Activated CD4-positive, alpha-beta T cell treated with anti-CD3 and anti-CD28 coated beads, Interleukin-2, amount 10 ng/mL, durations not matched to agents 7 days and 5 days (primary cell): ENCODE results near the gene MAEL. TPM values are rescaled to one million over a fixed set of nuclear protein-coding genes. Genes with fewer than 3 reads are reported as not detected.
"Not testable (repeated sequence)": the region's sequence is repeated elsewhere in the genome, so short reads cannot be mapped to it uniquely, and the experiment has no call there.

Experiments used
- CTCF ChIA-PET: fragments of 350-600 bp; sonication (Branson Sonifier 250); formaldehyde crosslinking; loops from one replicate; lab custom pipeline; 2021; ENCODE audit warnings: antibody characterized with exemption; lab: Charles Lee
- POLR2A ChIA-PET: fragments of 350-600 bp; sonication (Branson Sonifier 250); formaldehyde crosslinking; loops from one replicate; lab custom pipeline; 2021; ENCODE audit warnings: antibody characterized with exemption; lab: Charles Lee
- DNase-seq: peaks from one replicate; pipeline ENCODE4 v3.0.0-alpha.2; 2020
- H3K27ac Mint-ChIP-seq: one replicate; pipeline ENCODE4 v1.8.0; 2021; ENCODE audit warnings: mild to moderate bottlenecking, moderate library complexity, mixed read lengths
- H3K27me3 Mint-ChIP-seq: one replicate; pipeline ENCODE4 v1.8.0; 2021; ENCODE audit warnings: mixed read lengths
- H3K36me3 Mint-ChIP-seq: one replicate; pipeline ENCODE4 v1.8.0; 2021; ENCODE audit warnings: low read depth, mixed read lengths
- H3K4me1 Mint-ChIP-seq: one replicate; pipeline ENCODE4 v1.8.0; 2021; ENCODE audit warnings: mixed read lengths
- H3K4me3 Mint-ChIP-seq: one replicate; pipeline ENCODE4 v1.8.0; 2021; ENCODE audit warnings: mild to moderate bottlenecking, moderate library complexity, mixed read lengths
- H3K9me3 Mint-ChIP-seq: one replicate; pipeline ENCODE4 v1.8.0; 2021; ENCODE audit warnings: mixed read lengths
- total RNA-seq, 2 experiments: library from RNA; stranded (reverse); gene quantifications; one replicate each; pipeline ENCODE4 v1.2.3, GENCODE V29; 2021

Gene MAEL
- total RNA-seq, 2 experiments from 2014 or later = 0.19 TPM; not detected in 1

GRCh38 chr1:166999075-166999474 lies 10.0 kb downstream of the MAEL start:
- peak overlapping the region; percentile 33 for H3K27ac Mint-ChIP-seq
- peaks cover 15% of the 10 kb centered on the region for H3K9me3 Mint-ChIP-seq
- DNase-seq = no peak
- no peak overlapping the region for H3K4me3 Mint-ChIP-seq
- H3K36me3 Mint-ChIP-seq = peaks cover 3% of the 10 kb centered on the region
- H3K4me1 Mint-ChIP-seq = peaks cover 16% of the 10 kb centered on the region
- CTCF ChIA-PET = interaction anchor here (0.9 to 1.2 kb wide), 5 partner anchors 32 to 60 kb away, joined by 3 to 4 read pairs (median 3); no protein-coding TSS in a partner anchor
- POLR2A ChIA-PET = no interaction called here
- H3K27me3 Mint-ChIP-seq = peaks cover 7% of the 10 kb centered on the region

GRCh38 chr1:166999500-167000055 lies 10.5 kb downstream of the MAEL start:
- Mint-ChIP-seq H3K4me3 (no peak overlapping the region), H3K9me3 (peaks cover 15% of the 10 kb centered on the region), H3K36me3 (peaks cover 3% of the 10 kb centered on the region), H3K4me1 (peaks cover 16% of the 10 kb centered on the region), H3K27ac (peak overlapping the region; percentile 33), H3K27me3 (peaks cover 8% of the 10 kb centered on the region)
- POLR2A ChIA-PET = no interaction called here
- CTCF ChIA-PET = interaction anchor here (0.7 to 1.2 kb wide), 7 partner anchors 33 to 255 kb away, joined by 3 to 4 read pairs (median 3); no protein-coding TSS in a partner anchor
- DNase-seq = no peak

GRCh38 chr1:167000546-167000945 lies 11.5 kb downstream of the MAEL start:
- Mint-ChIP-seq H3K36me3 (peaks cover 3% of the 10 kb centered on the region), H3K4me3 (no peak overlapping the region), H3K4me1 (peaks cover 16% of the 10 kb centered on the region), H3K27ac (no peak overlapping the region), H3K27me3 (peaks cover 14% of the 10 kb centered on the region), H3K9me3 (peaks cover 15% of the 10 kb centered on the region)
- ChIA-PET POLR2A (no interaction called here), CTCF (interaction anchor here (0.7 kb wide), 2 partner anchors 50 to 256 kb away, joined by 3 read pairs; no protein-coding TSS in a partner anchor)
- no peak for DNase-seq

- CTCF ChIA-PET = no interaction called here
- peaks cover 16% of the 10 kb centered on the region for H3K4me1 Mint-ChIP-seq
These were observed 13.3 kb downstream of the MAEL start for GRCh38 chr1:167002354-167002753.

GRCh38 chr1:167003711-167004110 lies 14.6 kb downstream of the MAEL start:
- DNase-seq = no peak
- no peak overlapping the region for H3K4me3 Mint-ChIP-seq
- POLR2A ChIA-PET = no interaction called here
- H3K4me1 Mint-ChIP-seq = peaks cover 16% of the 10 kb centered on the region
- peaks cover 17% of the 10 kb centered on the region for H3K27me3 Mint-ChIP-seq
- H3K9me3 Mint-ChIP-seq = peaks cover 15% of the 10 kb centered on the region
- CTCF ChIA-PET = no interaction called here
- H3K36me3 Mint-ChIP-seq = peaks cover 3% of the 10 kb centered on the region
- no peak overlapping the region for H3K27ac Mint-ChIP-seq

More at GRCh38 chr1:167002354-167002753, 13.3 kb downstream of the MAEL start:
- Mint-ChIP-seq H3K9me3 (peaks cover 15% of the 10 kb centered on the region), H3K27me3 (peaks cover 14% of the 10 kb centered on the region), H3K4me3 (no peak overlapping the region), H3K27ac (no peak overlapping the region), H3K36me3 (peaks cover 3% of the 10 kb centered on the region)
- no peak for DNase-seq
- POLR2A ChIA-PET = no interaction called here

- Mint-ChIP-seq H3K27me3 (peaks cover 29% of the 10 kb centered on the region), H3K4me1 (peaks cover 7% of the 10 kb centered on the region), H3K36me3 (no peaks in the 10 kb centered on the region), H3K9me3 (no peaks in the 10 kb centered on the region), H3K27ac (no peak overlapping the region), H3K4me3 (no peak overlapping the region)
- POLR2A ChIA-PET = no interaction called here
- no peak for DNase-seq
- CTCF ChIA-PET = no interaction called here
These were observed 22.6 kb downstream of the MAEL start for GRCh38 chr1:167011560-167012191.

GRCh38 chr1:167012570-167012969 lies 23.5 kb downstream of the MAEL start:
- Mint-ChIP-seq H3K27me3 (peaks cover 27% of the 10 kb centered on the region), H3K9me3 (no peaks in the 10 kb centered on the region), H3K36me3 (no peaks in the 10 kb centered on the region), H3K27ac (no peak overlapping the region), H3K4me1 (peaks cover 7% of the 10 kb centered on the region), H3K4me3 (no peak overlapping the region)
- CTCF ChIA-PET = no interaction called here
- no peak for DNase-seq
- POLR2A ChIA-PET = no interaction called here

- Mint-ChIP-seq H3K27me3 (peaks cover 25% of the 10 kb centered on the region), H3K4me1 (peaks cover 7% of the 10 kb centered on the region), H3K4me3 (no peak overlapping the region), H3K9me3 (no peaks in the 10 kb centered on the region), H3K36me3 (no peaks in the 10 kb centered on the region), H3K27ac (no peak overlapping the region)
- DNase-seq = no peak
- POLR2A ChIA-PET = no interaction called here
- CTCF ChIA-PET = no interaction called here
These were observed 24.2 kb downstream of the MAEL start for GRCh38 chr1:167013108-167013929.

- Mint-ChIP-seq H3K36me3 (no peaks in the 10 kb centered on the region), H3K27me3 (peaks cover 20% of the 10 kb centered on the region), H3K4me3 (no peak overlapping the region), H3K9me3 (no peaks in the 10 kb centered on the region), H3K27ac (no peak overlapping the region), H3K4me1 (peaks cover under 1% of the 10 kb centered on the region)
- no peak for DNase-seq
- ChIA-PET POLR2A (no interaction called here), CTCF (interaction anchor here (0.8 kb wide), 1 partner anchor 51 kb away, joined by 3 read pairs; no protein-coding TSS in a partner anchor)
These were observed 27.1 kb downstream of the MAEL start for GRCh38 chr1:167016100-167016750.

- Mint-ChIP-seq H3K4me3 (no peak overlapping the region), H3K36me3 (no peaks in the 10 kb centered on the region), H3K27me3 (peaks cover 19% of the 10 kb centered on the region), H3K9me3 (no peaks in the 10 kb centered on the region), H3K27ac (no peak overlapping the region), H3K4me1 (no peaks in the 10 kb centered on the region)
- ChIA-PET CTCF (interaction anchor here (0.6 kb wide), 1 partner anchor 198 kb away, joined by 4 read pairs; the partner anchor contains the start of gene POU2F1), POLR2A (no interaction called here)
- DNase-seq = no peak
These were observed 33.3 kb downstream of the MAEL start for GRCh38 chr1:167022384-167022783.

GRCh38 chr1:167029553-167029952 lies 40.5 kb downstream of the MAEL start:
- not testable (repeated sequence) for H3K36me3 Mint-ChIP-seq, H3K27ac Mint-ChIP-seq

GRCh38 chr1:167033646-167034045 lies 44.6 kb downstream of the MAEL start:
- peaks cover 6% of the 10 kb centered on the region for H3K27me3 Mint-ChIP-seq
- H3K4me3 Mint-ChIP-seq = no peak overlapping the region
- CTCF ChIA-PET = no interaction called here
- POLR2A ChIA-PET = no interaction called here
- no peaks in the 10 kb centered on the region for H3K9me3 Mint-ChIP-seq
- no peak for DNase-seq
- H3K27ac Mint-ChIP-seq = no peak overlapping the region
- H3K36me3 Mint-ChIP-seq = no peaks in the 10 kb centered on the region
- H3K4me1 Mint-ChIP-seq = no peaks in the 10 kb centered on the region

More at GRCh38 chr1:167029553-167029952, 40.5 kb downstream of the MAEL start:
- CTCF ChIA-PET, POLR2A ChIA-PET, H3K4me3 Mint-ChIP-seq, H3K9me3 Mint-ChIP-seq, DNase-seq, H3K4me1 Mint-ChIP-seq: not testable (repeated sequence)
- peaks cover 35% of the 10 kb centered on the region for H3K27me3 Mint-ChIP-seq
